Muscle layer of colon (tissue), 2 donors: ENCODE data around the gene CALN1.

Source experiments
- H3K27ac ChIP-seq: one replicate; pipeline ENCODE4 v1.7.0; 2013; ENCODE audit warnings: low read depth, mild to moderate bottlenecking, low read length, moderate library complexity
- H3K27me3 ChIP-seq, 2 donors: one replicate each; pipeline ENCODE4 v1.7.0; 2013; ENCODE audit warnings: low read length in 2 of 2, mild to moderate bottlenecking in 2 of 2; ENCODE audit not compliant: insufficient read depth in 2 of 2, control insufficient read depth in 1 of 2
- H3K36me3 ChIP-seq: one replicate; pipeline ENCODE4 v1.7.0; 2013; ENCODE audit warnings: mild to moderate bottlenecking, low read length; ENCODE audit not compliant: insufficient read depth
- H3K4me1 ChIP-seq: one replicate; pipeline ENCODE4 v1.7.0; 2013; ENCODE audit warnings: mild to moderate bottlenecking, low read length; ENCODE audit not compliant: insufficient read depth
- H3K4me3 ChIP-seq, 2 donors: one replicate each; pipeline ENCODE4 v1.7.0; 2013; ENCODE audit warnings: low read length in 2 of 2, low read depth in 1 of 2, mild to moderate bottlenecking in 1 of 2, moderate library complexity in 1 of 2
- H3K9ac ChIP-seq: one replicate; pipeline ENCODE4 v1.7.0; 2013; ENCODE audit warnings: low read length
- H3K9me3 ChIP-seq: one replicate; pipeline ENCODE4 v1.7.0; 2013; ENCODE audit warnings: mild to moderate bottlenecking, low read length
- donor health status: abdominal sarcoma.
- donor health status: Adenocarcinoma of cecum.

The CALN1 gene

GRCh38 chr7:72337390-72338167, 74.6 kb downstream of the CALN1 start:
- H3K27ac ChIP-seq, result no peak overlapping the region

DNA sequence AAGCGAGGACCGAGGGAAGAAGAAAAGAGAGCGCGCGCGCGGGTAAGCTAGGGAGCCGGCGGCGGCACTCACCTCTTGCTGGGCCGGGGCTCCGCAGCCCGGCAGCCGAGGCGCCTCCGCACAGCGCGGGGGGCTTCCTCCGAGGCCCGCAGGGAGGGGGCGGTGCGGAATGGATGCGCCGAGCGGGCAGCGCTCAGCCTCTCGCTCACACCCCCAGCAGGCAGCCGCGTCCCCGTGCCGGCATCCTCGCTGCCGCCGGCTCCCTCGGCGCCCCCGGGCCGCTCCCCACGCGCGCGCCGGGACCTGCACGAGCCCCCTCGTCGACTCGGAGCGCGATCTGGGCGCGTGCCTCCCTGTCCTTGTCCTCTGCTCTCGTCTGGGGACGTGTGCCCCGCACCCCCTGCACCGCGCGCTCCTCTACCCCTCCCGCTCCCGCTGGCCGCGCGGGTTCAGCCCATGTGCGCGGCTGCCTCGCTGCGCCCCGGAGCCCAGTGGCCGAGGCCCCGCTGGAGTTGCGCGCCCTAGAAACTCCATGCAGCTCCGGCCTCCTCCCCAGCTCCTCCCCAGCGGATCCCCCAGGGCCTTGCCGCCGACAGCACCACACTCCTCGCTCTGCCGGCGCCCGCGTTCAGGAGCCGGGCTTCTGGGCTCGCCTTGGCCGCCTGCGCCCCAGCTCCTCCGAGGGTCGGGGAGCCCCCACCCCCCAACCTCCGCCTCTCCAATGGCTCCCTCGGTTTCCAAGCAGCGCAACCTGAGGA, 75.3 kb downstream of the CALN1 start:
- Histone ChIP-seq H3K4me1 (no peaks in the 10 kb centered on the region), H3K36me3 (no peaks in the 10 kb centered on the region), H3K4me3 (no peak overlapping the region), H3K9me3 (no peaks in the 10 kb centered on the region), H3K27me3 (peaks cover 0 to 22% of the 10 kb centered on the region in 2 donors), H3K27ac (no peak overlapping the region), H3K9ac (no peak overlapping the region)

More at GRCh38 chr7:72337390-72338167, 74.6 kb downstream of the CALN1 start:
- Histone ChIP-seq H3K27me3 (peaks cover 0 to 22% of the 10 kb centered on the region in 2 donors), H3K4me1 (no peaks in the 10 kb centered on the region), H3K4me3 (no peak overlapping the region), H3K36me3 (no peaks in the 10 kb centered on the region), H3K9me3 (no peaks in the 10 kb centered on the region), H3K9ac (no peak overlapping the region)

DNA sequence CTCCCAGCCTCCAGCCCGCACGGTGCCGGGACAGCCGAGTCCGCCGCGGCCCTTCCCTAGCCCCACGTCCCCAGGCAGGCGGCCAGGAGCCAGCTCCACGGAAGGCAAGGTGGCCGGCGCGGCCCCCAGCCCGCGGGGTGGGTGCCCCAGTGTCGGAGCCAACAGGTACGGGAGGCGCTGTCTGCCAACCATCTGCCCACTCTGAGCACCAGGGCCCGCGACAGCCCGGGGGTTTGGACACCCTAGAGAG, 75.8 kb downstream of the CALN1 start:
- H3K4me1 ChIP-seq, result no peaks in the 10 kb centered on the region
- H3K4me3 ChIP-seq, result no peak overlapping the region
- no peak overlapping the region for H3K27ac ChIP-seq
- H3K27me3 ChIP-seq, result peaks cover 0 to 22% of the 10 kb centered on the region in 2 donors
- no peaks in the 10 kb centered on the region for H3K9me3 ChIP-seq
- no peak overlapping the region for H3K9ac ChIP-seq
- no peaks in the 10 kb centered on the region for H3K36me3 ChIP-seq

- Histone ChIP-seq H3K9me3 (no peaks in the 10 kb centered on the region), H3K27me3 (peaks cover 0 to 22% of the 10 kb centered on the region in 2 donors), H3K4me1 (no peaks in the 10 kb centered on the region), H3K4me3 (no peak overlapping the region), H3K27ac (no peak overlapping the region), H3K36me3 (no peaks in the 10 kb centered on the region), H3K9ac (no peak overlapping the region)
Observed at GRCh38 chr7:72335561-72336381, 76.4 kb downstream of the CALN1 start.

DNA sequence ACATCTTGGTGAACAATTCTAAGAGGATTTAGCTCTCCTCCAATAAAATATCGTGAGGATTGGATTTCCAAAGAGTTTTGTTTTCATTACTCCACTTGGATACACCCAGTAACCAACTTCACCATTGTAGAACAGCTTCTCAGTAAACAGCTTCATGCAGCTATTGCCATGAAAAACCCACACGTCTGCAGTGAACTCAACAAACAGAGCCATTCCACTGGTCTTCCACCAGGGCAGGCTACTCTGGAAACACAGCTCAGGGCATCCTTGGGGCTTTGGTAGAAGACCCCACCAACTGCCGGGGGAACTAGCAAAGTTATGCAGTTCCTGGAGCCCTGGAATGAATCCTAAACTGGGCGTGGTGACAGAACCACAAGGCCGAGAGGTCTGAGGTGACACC, 77.4 kb downstream of the CALN1 start:
- Histone ChIP-seq H3K9me3 (no peaks in the 10 kb centered on the region), H3K36me3 (no peaks in the 10 kb centered on the region), H3K4me3 (no peak overlapping the region), H3K4me1 (no peaks in the 10 kb centered on the region), H3K9ac (no peak overlapping the region), H3K27ac (no peak overlapping the region), H3K27me3 (peaks cover 0 to 22% of the 10 kb centered on the region in 2 donors)

- Histone ChIP-seq H3K4me1 (no peaks in the 10 kb centered on the region), H3K27me3 (peaks cover 0 to 22% of the 10 kb centered on the region in 2 donors), H3K4me3 (no peak overlapping the region)
Observed at GRCh38 chr7:72334066-72334465, 78.1 kb downstream of the CALN1 start.

GRCh38 chr7:72326811-72327210, 85.3 kb downstream of the CALN1 start:
- no peak overlapping the region for H3K9ac ChIP-seq
- no peaks in the 10 kb centered on the region for H3K36me3 ChIP-seq
- no peaks in the 10 kb centered on the region for H3K27me3 ChIP-seq
- H3K4me3 ChIP-seq, result no peak overlapping the region
- H3K9me3 ChIP-seq, result no peaks in the 10 kb centered on the region
- H3K27ac ChIP-seq, result no peak overlapping the region
- H3K4me1 ChIP-seq, result no peaks in the 10 kb centered on the region

More at GRCh38 chr7:72334066-72334465, 78.1 kb downstream of the CALN1 start:
- Histone ChIP-seq H3K9me3 (no peaks in the 10 kb centered on the region), H3K36me3 (no peaks in the 10 kb centered on the region), H3K9ac (no peak overlapping the region), H3K27ac (no peak overlapping the region)

GRCh38 chr7:72326365-72326764, 85.8 kb downstream of the CALN1 start:
- no peak overlapping the region for H3K9ac ChIP-seq
- no peaks in the 10 kb centered on the region for H3K36me3 ChIP-seq
- no peaks in the 10 kb centered on the region for H3K9me3 ChIP-seq
- H3K27ac ChIP-seq, result no peak overlapping the region
- no peak overlapping the region for H3K4me3 ChIP-seq
- H3K4me1 ChIP-seq, result no peaks in the 10 kb centered on the region
- H3K27me3 ChIP-seq, result no peaks in the 10 kb centered on the region

GRCh38 chr7:72325561-72325960, 86.6 kb downstream of the CALN1 start:
- no peaks in the 10 kb centered on the region for H3K36me3 ChIP-seq

DNA sequence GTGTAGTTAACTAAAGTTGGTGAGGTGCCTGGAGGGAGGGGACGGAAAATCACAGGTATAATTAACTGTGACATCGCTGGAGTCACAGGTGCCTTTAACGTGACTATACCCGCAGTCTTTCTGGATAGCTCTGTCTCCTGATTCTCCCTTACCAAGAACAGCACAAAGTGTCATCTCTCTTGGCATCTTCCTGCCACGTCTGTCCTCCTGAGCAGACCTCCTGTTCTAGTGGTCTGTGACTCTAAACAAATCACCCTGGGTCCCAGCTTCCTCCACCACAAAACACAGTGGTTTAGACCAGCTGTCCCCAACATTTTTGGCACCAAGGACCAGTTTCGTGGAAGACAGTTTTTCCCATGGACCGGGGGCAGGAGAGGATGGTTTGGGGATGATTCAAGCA, 90.5 kb downstream of the CALN1 start:
- Histone ChIP-seq H3K9me3 (no peaks in the 10 kb centered on the region), H3K27ac (no peak overlapping the region)

More at GRCh38 chr7:72325561-72325960, 86.6 kb downstream of the CALN1 start:
- Histone ChIP-seq H3K4me1 (no peaks in the 10 kb centered on the region), H3K9me3 (no peaks in the 10 kb centered on the region), H3K9ac (no peak overlapping the region), H3K4me3 (no peak overlapping the region), H3K27ac (no peak overlapping the region), H3K27me3 (no peaks in the 10 kb centered on the region)

GRCh38 chr7:72321081-72321480, 91.1 kb downstream of the CALN1 start:
- Histone ChIP-seq H3K27ac (no peak overlapping the region), H3K9me3 (no peaks in the 10 kb centered on the region), H3K36me3 (no peaks in the 10 kb centered on the region), H3K4me3 (no peak overlapping the region), H3K4me1 (no peaks in the 10 kb centered on the region), H3K9ac (no peak overlapping the region), H3K27me3 (no peaks in the 10 kb centered on the region)

More for the DNA sequence above, 90.5 kb downstream of the CALN1 start:
- no peaks in the 10 kb centered on the region for H3K4me1 ChIP-seq
- H3K9ac ChIP-seq, result no peak overlapping the region
- H3K4me3 ChIP-seq, result no peak overlapping the region
- H3K27me3 ChIP-seq, result no peaks in the 10 kb centered on the region
- H3K36me3 ChIP-seq, result no peaks in the 10 kb centered on the region
